HFFc6 (cell line): ENCODE results near the gene SHD. TPM values are rescaled to one million over a fixed set of nuclear protein-coding genes. Genes with fewer than 3 reads are reported as not detected.
"Not testable (repeated sequence)": the region's sequence is repeated elsewhere in the genome, so short reads cannot be mapped to it uniquely, and the experiment has no call there.

Experiments
- DNase-seq: peaks from one replicate; pipeline ENCODE4 v3.0.0-alpha.2; 2018
- H3K27ac Mint-ChIP-seq: 2 replicates; pipeline ENCODE4 v1.8.0; 2020; ENCODE audit warnings: mild to moderate bottlenecking, mixed read lengths
- H3K27me3 Mint-ChIP-seq: 2 replicates; pipeline ENCODE4 v1.8.0; 2021; ENCODE audit warnings: mild to moderate bottlenecking, moderate library complexity, mixed read lengths; ENCODE audit not compliant: insufficient read depth
- H3K36me3 Mint-ChIP-seq: 2 replicates; pipeline ENCODE4 v1.8.0; 2021; ENCODE audit warnings: low read depth, mixed read lengths
- H3K4me1 Mint-ChIP-seq: 2 replicates; pipeline ENCODE4 v1.8.0; 2020; ENCODE audit warnings: low read depth, mixed read lengths
- H3K4me3 Mint-ChIP-seq: 2 replicates; pipeline ENCODE4 v1.8.0; 2020; ENCODE audit warnings: mild to moderate bottlenecking, moderate library complexity, mixed read lengths
- H3K9me3 Mint-ChIP-seq: 2 replicates; pipeline ENCODE4 v1.8.0; 2020; ENCODE audit warnings: mild to moderate bottlenecking, mixed read lengths
- long read RNA-seq: library from polyadenylated mRNA; unstranded; transcript quantifications from one replicate; pipeline ENCODE4 v2.0.0, GENCODE V29; 2019
- total RNA-seq, 6 experiments: library from RNA; stranded (reverse); fragmentation: NEBNext Ultra II Directional; extraction: Animal tissue kit (Norgen Biotek cat#: 25700); gene quantifications; 2 replicates in 1 of 6; 3 replicates in 5 of 6; pipeline ENCODE4 v1.2.3, GENCODE V29; 2021
- TF ChIP-seq, protein P1 (sequence below): fragments of 200-600 bp; sonication (generic); IDR thresholded peaks from 2 replicates; pipeline ENCODE4 v1.5.0; 2021; ENCODE audit warnings: antibody characterized with exemption, mild to moderate bottlenecking

SHD gene, protein sequence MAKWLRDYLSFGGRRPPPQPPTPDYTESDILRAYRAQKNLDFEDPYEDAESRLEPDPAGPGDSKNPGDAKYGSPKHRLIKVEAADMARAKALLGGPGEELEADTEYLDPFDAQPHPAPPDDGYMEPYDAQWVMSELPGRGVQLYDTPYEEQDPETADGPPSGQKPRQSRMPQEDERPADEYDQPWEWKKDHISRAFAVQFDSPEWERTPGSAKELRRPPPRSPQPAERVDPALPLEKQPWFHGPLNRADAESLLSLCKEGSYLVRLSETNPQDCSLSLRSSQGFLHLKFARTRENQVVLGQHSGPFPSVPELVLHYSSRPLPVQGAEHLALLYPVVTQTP
- not detected for total RNA-seq
- long read RNA-seq: 0 reads

DNA sequence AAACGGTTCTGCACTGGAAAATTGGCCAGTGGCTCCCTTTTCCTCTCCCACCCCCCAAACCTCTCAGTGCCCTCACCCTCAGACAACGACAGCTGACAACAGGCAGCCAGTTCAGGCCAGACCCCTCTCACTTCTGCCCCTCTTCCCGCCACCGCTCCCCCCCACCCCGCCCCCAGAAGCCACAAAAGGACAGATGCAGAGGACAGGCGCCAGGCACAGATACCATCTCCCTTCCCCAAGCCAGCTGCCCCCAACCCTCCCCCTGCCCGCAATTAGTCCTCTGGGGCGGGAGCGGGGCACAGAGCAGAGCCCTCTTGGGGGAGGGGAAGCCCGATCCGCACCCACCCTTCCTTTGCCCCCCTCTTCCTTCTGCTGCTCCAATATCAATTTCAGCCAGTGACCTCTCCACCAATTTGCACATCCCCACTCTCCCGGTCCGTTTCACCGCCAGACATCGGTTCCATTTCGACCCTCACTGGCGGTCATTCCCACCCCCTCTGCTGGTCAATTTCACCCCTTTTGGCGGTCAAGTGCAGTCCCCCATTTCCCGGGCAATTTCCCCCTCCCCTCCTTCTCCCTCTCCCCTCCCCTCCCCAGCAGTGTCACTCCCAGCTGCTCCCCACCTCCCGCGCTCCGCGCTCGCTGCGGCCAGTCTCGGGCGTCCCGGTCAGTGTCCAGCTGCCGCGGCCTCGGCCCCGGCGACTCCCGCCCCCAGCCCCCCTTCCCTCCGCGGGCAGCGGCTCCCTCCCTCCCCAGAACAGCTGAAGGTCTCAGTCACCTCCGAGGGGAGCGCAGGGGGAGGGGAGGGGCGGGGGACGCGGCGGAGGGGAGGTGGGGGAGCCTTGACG lies at the start of gene SHD:
Gene SHD, plus strand, starts transcription at position 848 of the 848 bp plus-strand sequence. CDS start 798 bp downstream, outside the sequence.
- Mint-ChIP-seq H3K27ac (no peak within 1 kb of the TSS), H3K4me1 (no peaks in the 10 kb centered on the region), H3K9me3 (no peaks in the 10 kb centered on the region), H3K36me3 (no peaks in the 10 kb centered on the region), H3K4me3 (no peak within 1 kb of the TSS), H3K27me3 (peaks cover 35% of the 10 kb centered on the region)
- TF ChIP-seq, protein P1, sequence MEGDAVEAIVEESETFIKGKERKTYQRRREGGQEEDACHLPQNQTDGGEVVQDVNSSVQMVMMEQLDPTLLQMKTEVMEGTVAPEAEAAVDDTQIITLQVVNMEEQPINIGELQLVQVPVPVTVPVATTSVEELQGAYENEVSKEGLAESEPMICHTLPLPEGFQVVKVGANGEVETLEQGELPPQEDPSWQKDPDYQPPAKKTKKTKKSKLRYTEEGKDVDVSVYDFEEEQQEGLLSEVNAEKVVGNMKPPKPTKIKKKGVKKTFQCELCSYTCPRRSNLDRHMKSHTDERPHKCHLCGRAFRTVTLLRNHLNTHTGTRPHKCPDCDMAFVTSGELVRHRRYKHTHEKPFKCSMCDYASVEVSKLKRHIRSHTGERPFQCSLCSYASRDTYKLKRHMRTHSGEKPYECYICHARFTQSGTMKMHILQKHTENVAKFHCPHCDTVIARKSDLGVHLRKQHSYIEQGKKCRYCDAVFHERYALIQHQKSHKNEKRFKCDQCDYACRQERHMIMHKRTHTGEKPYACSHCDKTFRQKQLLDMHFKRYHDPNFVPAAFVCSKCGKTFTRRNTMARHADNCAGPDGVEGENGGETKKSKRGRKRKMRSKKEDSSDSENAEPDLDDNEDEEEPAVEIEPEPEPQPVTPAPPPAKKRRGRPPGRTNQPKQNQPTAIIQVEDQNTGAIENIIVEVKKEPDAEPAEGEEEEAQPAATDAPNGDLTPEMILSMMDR: no peak
- DNase-seq: no peak

DNA sequence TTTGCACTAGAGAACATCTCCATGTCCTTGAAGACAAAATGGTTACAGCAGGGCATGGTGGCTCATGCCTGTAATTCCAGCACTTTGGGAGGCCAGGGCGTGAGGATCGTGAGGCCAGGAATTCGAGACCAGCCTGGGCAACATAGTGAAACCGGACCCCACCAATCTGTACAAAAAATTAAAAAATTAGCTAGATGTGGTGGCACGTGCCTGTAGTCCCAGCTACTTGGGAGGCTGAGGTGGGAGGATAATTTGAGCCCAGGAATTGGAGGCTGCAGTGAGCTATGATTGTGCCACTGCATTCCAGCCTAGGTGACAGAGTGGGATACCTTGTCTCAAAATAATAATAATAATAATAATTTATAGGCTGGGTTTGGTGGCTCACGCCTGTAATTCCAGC lies 48.8 kb upstream of the SHD start:
- H3K36me3 Mint-ChIP-seq, H3K4me3 Mint-ChIP-seq, H3K4me1 Mint-ChIP-seq, DNase-seq, H3K27ac Mint-ChIP-seq, H3K9me3 Mint-ChIP-seq: not testable (repeated sequence)
- H3K27me3 Mint-ChIP-seq: peaks cover 13% of the 10 kb centered on the region

DNA sequence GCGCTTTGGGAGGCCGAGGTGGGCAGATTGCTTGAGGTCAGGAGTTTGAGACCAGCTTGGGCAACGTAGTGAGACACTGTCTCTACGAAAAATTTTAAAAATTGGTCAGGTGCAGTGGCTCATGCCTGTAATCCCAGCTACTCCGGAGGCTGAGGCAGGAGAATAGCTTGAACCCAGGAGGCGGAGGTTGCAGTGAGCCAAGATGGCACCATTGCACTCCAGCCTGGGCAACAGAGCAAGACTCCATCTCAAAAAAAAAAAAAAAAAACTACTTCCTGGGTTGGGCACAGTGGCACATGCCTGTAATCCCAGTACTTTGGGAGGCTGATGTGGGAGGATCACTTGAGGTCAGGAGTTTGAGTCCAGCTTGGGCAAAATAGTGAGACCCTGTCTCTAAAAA lies 47.5 kb upstream of the SHD start:
- not testable (repeated sequence) for H3K9me3 Mint-ChIP-seq, H3K4me3 Mint-ChIP-seq, H3K27me3 Mint-ChIP-seq, H3K4me1 Mint-ChIP-seq, DNase-seq, H3K36me3 Mint-ChIP-seq, H3K27ac Mint-ChIP-seq

DNA sequence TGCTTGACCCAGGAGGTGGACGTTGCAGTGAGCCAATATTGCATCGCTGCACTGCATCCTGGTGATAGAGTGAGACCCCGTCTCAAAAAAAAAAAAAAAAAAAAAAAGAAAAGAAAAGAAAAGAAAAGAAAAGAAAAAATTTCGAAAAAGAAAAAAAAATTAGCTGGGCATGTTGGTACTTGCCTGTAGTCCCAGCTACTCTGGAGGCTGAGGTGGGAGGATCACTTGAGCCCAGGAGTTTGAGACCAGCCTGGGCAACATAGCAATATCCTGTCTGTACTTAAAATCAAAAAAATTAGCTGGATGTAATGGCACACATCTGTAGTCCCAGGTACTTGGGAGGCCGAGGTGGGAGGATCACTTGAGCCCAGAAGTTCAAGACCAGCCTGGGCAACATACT lies 46.9 kb upstream of the SHD start:
- not testable (repeated sequence) for H3K36me3 Mint-ChIP-seq, H3K9me3 Mint-ChIP-seq, H3K4me1 Mint-ChIP-seq, H3K4me3 Mint-ChIP-seq, DNase-seq, H3K27ac Mint-ChIP-seq
- peaks cover 13% of the 10 kb centered on the region for H3K27me3 Mint-ChIP-seq

DNA sequence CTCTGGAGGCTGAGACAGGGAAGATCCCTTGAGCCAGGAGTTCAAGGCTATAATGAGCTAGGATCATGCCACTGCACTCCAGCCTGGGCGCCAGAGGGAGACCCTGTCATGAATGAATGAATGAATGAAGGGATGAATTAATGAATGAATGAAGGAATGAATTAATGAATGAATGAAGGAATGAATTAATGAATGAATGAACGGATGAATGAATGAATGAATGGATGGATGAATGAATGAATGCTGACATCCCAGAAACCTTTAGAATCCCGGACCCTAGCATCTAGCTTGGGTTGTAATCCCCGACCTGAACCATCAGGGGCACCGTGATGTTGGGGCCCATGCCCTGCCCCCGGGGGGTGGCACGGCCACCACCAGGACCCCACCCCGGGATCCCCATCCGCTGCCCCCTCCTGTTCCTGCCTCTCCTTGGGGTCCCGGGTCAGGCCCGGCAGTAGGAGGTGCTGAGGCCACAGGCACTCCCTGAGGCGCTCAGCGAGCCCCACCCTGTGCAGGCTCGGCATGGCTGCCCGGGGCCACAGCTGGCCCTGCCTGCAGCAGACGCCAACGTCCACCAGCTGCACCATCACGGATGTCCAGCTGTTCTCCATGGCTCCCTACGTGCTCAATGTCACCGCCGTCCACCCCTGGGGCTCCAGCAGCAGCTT lies 46.3 kb upstream of the SHD start:
- no peak overlapping the region for H3K27ac Mint-ChIP-seq
- DNase-seq: no peak
- H3K9me3 Mint-ChIP-seq: no peaks in the 10 kb centered on the region
- no peaks in the 10 kb centered on the region for H3K4me1 Mint-ChIP-seq
- TF ChIP-seq, protein P1: no peak
- H3K4me3 Mint-ChIP-seq: no peak overlapping the region
- peaks cover 14% of the 10 kb centered on the region for H3K27me3 Mint-ChIP-seq
- H3K36me3 Mint-ChIP-seq: no peaks in the 10 kb centered on the region

DNA sequence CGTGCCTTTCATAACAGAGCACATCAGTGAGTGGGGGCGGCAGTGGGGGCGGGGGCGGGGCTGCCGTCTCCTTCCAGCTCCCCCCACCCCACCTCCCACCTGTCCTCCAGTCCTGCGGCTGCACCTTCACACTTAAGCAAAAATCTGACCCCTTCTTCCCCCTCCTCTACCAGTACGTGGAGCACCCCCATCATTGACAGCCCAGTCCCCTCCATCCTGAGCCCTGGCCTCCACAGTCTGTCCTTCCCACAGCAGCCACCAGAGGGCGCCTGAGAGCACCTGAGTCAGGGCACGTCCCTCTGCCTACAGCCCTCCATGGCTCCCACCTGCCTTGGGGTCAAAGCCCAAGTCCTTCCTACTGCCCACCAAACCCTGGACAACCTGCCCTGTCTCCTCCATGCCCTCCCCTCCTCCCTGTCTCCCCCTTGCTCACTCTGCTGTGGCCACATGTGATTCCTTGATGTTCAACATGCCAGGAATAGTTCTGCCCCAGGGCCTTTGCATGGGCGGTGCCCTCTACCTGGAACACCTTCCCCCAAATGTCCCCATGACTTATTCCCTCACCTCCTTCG lies 45.7 kb upstream of the SHD start:
- no peaks in the 10 kb centered on the region for H3K4me1 Mint-ChIP-seq
- TF ChIP-seq, protein P1: peak; percentile 76
- H3K36me3 Mint-ChIP-seq: no peaks in the 10 kb centered on the region
- DNase-seq: no peak
- no peak overlapping the region for H3K4me3 Mint-ChIP-seq
- H3K9me3 Mint-ChIP-seq: no peaks in the 10 kb centered on the region
- H3K27ac Mint-ChIP-seq: no peak overlapping the region
- peaks cover 14% of the 10 kb centered on the region for H3K27me3 Mint-ChIP-seq
